Activated CD4-positive, CD25-positive, alpha-beta regulatory T cell treated with anti-CD3 and anti-CD28 coated beads, Interleukin-2, amount 50 U/mL, for 16 hours (primary cell): ENCODE measurements around the gene DNALI1.

Source experiments
- DNase-seq: peaks from one replicate; pipeline ENCODE4 v3.0.0-alpha.2; 2020; ENCODE audit warnings: low read depth, low spot score

DNALI1 gene

GRCh38 chr1:37601441-37601840 lies 44.7 kb downstream of the DNALI1 start:
- DNase-seq: no peak

GRCh38 chr1:37602750-37603694 lies 46.3 kb downstream of the DNALI1 start:
- peak; percentile 22 for DNase-seq

- DNase-seq: no peak
Observed at GRCh38 chr1:37605061-37605650, 48.4 kb downstream of the DNALI1 start.

- no peak for DNase-seq
Observed at GRCh38 chr1:37605806-37606474, 49.2 kb downstream of the DNALI1 start.

DNA sequence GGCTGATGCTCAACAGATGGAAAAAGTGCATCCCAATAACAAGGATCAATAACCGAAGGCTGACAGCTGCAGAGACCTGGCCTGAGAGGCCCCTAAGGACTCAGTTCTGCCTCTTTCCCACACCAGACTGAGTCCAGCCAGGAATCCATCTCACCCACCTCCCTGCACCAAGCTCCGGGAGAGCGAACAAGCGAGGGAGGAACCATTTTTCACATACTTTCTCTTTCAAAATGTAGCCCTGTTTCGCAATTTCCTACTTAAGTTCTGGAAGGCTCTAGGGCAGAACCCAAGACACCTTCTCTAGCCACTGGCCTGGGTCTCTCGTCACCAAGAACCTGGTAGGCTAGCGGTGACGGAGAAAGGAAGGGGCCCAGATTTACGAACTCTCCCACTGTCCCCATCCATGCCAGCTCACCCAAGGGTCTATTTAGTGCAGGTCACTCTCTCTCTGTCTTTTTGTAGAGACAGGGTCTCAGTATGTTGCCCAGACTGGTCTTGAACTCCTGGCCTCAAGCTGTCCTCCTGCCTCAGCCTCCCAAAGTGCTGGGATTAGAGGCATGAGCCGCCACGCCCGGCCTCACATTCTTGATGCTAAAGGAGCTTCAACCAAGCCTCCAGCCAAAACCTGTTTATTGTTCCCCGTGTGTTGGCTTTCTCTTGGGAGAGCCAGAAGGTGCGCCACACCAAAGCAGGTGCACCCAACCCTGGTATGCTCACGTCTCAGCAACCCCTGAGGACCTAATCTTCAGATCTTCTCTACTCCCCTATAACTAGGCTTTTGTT lies 49.9 kb downstream of the DNALI1 start:
- no peak for DNase-seq

GRCh38 chr1:37609002-37609401 lies 52.3 kb downstream of the DNALI1 start:
- no peak for DNase-seq

- no peak for DNase-seq
Observed at GRCh38 chr1:37609994-37610393, 53.3 kb downstream of the DNALI1 start.

GRCh38 chr1:37612186-37612585 lies 55.4 kb downstream of the DNALI1 start:
- DNase-seq: no peak

GRCh38 chr1:37614105-37614504 lies 57.4 kb downstream of the DNALI1 start:
- no peak for DNase-seq

DNA sequence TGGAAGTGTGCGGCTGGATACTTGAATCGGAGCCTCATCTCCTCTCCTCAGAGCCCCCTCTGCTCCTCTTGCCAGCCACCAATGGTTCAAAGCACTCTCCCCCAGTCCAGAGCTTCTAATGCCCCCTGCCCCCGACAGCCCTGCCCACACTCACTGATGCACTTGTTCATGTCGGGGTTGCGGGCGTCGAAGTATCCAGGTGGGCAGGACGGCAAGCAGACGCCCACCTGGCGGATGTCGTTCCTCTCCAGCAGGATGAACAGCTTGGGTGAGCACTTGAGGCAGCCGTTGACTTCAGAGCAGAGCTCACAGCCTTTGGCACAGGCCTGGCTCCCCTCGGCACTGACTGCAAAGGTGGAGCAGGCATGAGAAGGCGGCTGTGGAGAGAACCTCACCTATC lies 59.6 kb downstream of the DNALI1 start:
- DNase-seq: no peak
